ENCODE measurements around the gene FAM174B. TPM values are rescaled to one million over a fixed set of nuclear protein-coding genes. Genes with fewer than 3 reads are reported as not detected.

Gene FAM174B
- total RNA-seq, 1 donor from 2014 or later = 11.0 TPM

DNA sequence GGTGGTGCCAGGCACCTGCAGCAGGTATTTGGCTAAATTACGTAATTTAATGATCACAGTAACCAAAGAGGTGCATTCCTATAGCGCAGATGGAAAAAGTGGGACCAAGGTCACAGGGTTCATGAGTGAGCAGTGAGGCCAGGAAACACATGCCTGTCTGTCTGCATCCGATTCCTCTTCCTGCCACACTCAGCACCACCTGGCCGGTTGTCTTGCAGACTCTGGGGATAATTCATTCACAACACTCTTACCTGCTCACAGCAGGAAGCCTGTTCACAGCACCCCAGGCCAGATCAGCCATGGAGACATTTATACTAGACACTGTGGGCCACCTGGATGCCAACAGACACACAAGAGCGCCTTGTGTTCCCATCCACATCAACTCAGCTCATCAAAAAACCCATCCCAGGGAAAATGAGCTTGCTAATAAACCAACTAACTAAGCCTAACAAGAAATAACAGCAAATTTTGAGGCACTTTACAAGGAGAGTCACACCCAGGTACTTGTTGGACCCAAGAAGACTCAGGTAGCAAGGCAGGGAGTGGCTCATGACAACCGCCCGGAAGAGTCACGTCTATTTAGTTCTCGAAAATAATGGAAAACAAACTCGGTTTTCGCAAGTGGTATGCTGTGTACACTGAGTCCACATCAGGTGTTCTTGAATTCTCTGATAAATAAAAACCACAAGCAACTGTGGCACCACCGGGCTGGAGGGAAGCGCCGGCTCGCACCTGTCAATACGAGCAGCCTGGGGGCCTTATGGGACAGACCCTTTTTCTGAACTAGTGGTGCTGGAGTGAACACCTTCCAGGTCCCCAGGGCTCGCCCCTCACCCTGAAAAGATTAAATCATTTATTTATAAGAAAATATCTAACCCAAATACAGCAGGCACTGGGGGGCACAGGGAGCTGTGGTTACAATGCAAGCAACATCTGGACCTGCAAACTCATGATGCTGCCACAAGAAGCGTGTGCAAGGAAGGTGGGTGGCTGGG is 40.5 kb downstream of the FAM174B start:
- Mint-ChIP-seq H3K4me1 (ENCODE audit: unreplicated experiment) (peaks cover 30% of the 10 kb centered on the region), H3K27me3 (ENCODE audit: unreplicated experiment) (no peaks in the 10 kb centered on the region), H3K36me3 (ENCODE audit: unreplicated experiment) (no peaks in the 10 kb centered on the region), H3K4me3 (ENCODE audit: unreplicated experiment) (no peak overlapping the region), H3K27ac (ENCODE audit: unreplicated experiment) (no peak overlapping the region), H3K9me3 (ENCODE audit: unreplicated experiment) (no peaks in the 10 kb centered on the region)
- no peak for DNase-seq (ENCODE audit: extremely low spot score, unreplicated experiment)
- TF ChIP-seq, protein P1, sequence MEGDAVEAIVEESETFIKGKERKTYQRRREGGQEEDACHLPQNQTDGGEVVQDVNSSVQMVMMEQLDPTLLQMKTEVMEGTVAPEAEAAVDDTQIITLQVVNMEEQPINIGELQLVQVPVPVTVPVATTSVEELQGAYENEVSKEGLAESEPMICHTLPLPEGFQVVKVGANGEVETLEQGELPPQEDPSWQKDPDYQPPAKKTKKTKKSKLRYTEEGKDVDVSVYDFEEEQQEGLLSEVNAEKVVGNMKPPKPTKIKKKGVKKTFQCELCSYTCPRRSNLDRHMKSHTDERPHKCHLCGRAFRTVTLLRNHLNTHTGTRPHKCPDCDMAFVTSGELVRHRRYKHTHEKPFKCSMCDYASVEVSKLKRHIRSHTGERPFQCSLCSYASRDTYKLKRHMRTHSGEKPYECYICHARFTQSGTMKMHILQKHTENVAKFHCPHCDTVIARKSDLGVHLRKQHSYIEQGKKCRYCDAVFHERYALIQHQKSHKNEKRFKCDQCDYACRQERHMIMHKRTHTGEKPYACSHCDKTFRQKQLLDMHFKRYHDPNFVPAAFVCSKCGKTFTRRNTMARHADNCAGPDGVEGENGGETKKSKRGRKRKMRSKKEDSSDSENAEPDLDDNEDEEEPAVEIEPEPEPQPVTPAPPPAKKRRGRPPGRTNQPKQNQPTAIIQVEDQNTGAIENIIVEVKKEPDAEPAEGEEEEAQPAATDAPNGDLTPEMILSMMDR (IDR thresholded peaks at IDR 0.05) = no peak

DNA sequence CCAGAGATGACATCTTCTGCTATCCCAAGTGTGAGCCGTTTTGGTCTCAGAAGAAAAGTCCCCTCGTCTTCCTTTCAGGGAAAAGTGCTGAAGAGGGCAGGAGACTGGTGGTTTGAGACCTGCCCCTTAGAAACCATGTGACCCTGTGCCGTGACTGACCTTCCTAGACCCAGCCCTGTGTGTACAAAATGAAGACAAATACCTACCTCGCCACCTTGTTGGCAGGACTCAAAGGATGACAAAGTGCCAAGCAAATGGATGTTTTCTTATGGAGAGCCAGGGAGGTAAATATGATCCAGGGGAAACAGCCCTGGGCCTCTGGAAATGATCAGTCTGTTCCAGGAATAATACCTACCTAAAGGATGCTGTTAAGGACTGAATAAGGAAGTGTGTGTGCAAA is 41.3 kb downstream of the FAM174B start:
- TF ChIP-seq, protein P1 (IDR thresholded peaks at IDR 0.05) = no peak
- H3K9me3 Mint-ChIP-seq (ENCODE audit: unreplicated experiment) = no peaks in the 10 kb centered on the region
- peaks cover 22% of the 10 kb centered on the region for H3K4me1 Mint-ChIP-seq (ENCODE audit: unreplicated experiment)
- H3K27ac Mint-ChIP-seq (ENCODE audit: unreplicated experiment) = no peak overlapping the region
- no peak overlapping the region for H3K4me3 Mint-ChIP-seq (ENCODE audit: unreplicated experiment)
- DNase-seq (ENCODE audit: extremely low spot score, unreplicated experiment) = no peak
- H3K36me3 Mint-ChIP-seq (ENCODE audit: unreplicated experiment) = no peaks in the 10 kb centered on the region
- H3K27me3 Mint-ChIP-seq (ENCODE audit: unreplicated experiment) = no peaks in the 10 kb centered on the region

- Mint-ChIP-seq H3K9me3 (ENCODE audit: unreplicated experiment) (no peaks in the 10 kb centered on the region), H3K27me3 (ENCODE audit: unreplicated experiment) (no peaks in the 10 kb centered on the region), H3K27ac (ENCODE audit: unreplicated experiment) (no peak overlapping the region), H3K4me1 (ENCODE audit: unreplicated experiment) (peaks cover 18% of the 10 kb centered on the region), H3K36me3 (ENCODE audit: unreplicated experiment) (no peaks in the 10 kb centered on the region), H3K4me3 (ENCODE audit: unreplicated experiment) (no peak overlapping the region)
- TF ChIP-seq, protein P1 (IDR thresholded peaks at IDR 0.05) = no peak
- no peak for DNase-seq (ENCODE audit: extremely low spot score, unreplicated experiment)
Measured at GRCh38 chr15:92613841-92614240, 41.7 kb downstream of the FAM174B start.

- TF ChIP-seq, protein P1 (IDR thresholded peaks at IDR 0.05) = no peak
- Mint-ChIP-seq H3K36me3 (ENCODE audit: unreplicated experiment) (no peaks in the 10 kb centered on the region), H3K27me3 (ENCODE audit: unreplicated experiment) (peaks cover 4% of the 10 kb centered on the region), H3K4me3 (ENCODE audit: unreplicated experiment) (no peak overlapping the region), H3K4me1 (ENCODE audit: unreplicated experiment) (peaks cover 11% of the 10 kb centered on the region), H3K9me3 (ENCODE audit: unreplicated experiment) (no peaks in the 10 kb centered on the region), H3K27ac (ENCODE audit: unreplicated experiment) (no peak overlapping the region)
- DNase-seq (ENCODE audit: extremely low spot score, unreplicated experiment) = no peak
Measured at GRCh38 chr15:92612891-92613290, 42.7 kb downstream of the FAM174B start.

DNA sequence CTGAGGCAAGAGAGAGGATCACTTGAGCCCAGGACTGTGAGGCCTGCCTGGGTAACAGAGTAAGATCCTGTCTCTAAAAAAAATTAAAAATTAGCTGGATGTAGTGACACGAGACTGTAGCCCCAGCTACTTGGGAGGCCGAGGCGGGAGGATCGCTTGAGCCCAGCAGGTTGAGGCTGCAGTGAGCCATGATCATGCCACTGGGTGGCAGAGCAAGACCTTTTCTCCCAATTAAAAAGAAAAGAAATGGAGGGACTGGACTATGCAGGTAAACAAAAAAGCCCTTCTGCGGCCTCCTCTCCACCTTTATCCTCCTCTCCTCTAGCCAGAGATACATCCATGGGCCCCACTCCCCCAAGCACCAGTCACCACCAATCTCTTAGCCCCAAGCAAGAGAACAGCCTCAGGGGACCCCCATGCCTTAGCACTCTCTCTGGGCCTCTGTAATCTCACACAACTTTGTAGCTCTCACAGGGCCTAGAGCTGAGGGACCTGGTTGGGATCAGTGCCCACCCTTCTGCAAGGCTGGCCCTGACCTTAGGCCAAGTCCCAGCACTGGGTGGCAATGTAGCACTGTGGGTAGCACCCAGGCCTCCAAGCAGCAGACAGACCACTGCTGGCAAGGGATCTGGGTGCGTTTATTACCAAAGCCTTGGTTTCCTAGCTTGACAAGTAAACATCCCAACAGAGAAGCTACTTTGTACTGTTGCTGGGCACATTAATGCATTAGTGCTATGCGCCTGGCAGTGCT is 43.4 kb downstream of the FAM174B start:
- peaks cover 9% of the 10 kb centered on the region for H3K27me3 Mint-ChIP-seq (ENCODE audit: unreplicated experiment)
- H3K36me3 Mint-ChIP-seq (ENCODE audit: unreplicated experiment) = no peaks in the 10 kb centered on the region
- no peak overlapping the region for H3K4me3 Mint-ChIP-seq (ENCODE audit: unreplicated experiment)
- no peak for DNase-seq (ENCODE audit: extremely low spot score, unreplicated experiment)
- H3K4me1 Mint-ChIP-seq (ENCODE audit: unreplicated experiment) = peaks cover 4% of the 10 kb centered on the region
- H3K9me3 Mint-ChIP-seq (ENCODE audit: unreplicated experiment) = no peaks in the 10 kb centered on the region
- TF ChIP-seq, protein P1 (IDR thresholded peaks at IDR 0.05) = no peak
- no peak overlapping the region for H3K27ac Mint-ChIP-seq (ENCODE audit: unreplicated experiment)

Measured in osteocyte (in vitro differentiated cells).